GM19099 (cell line): ENCODE data around the gene TEX35.

Source experiments
- POLR2A ChIP-seq: IDR thresholded peaks from 3 replicates; pipeline ENCODE4 v1.6.1; 2011; ENCODE audit warnings: low read depth; ENCODE audit not compliant: insufficient read length; ENCODE audit errors: extremely low read depth

TEX35 gene

DNA sequence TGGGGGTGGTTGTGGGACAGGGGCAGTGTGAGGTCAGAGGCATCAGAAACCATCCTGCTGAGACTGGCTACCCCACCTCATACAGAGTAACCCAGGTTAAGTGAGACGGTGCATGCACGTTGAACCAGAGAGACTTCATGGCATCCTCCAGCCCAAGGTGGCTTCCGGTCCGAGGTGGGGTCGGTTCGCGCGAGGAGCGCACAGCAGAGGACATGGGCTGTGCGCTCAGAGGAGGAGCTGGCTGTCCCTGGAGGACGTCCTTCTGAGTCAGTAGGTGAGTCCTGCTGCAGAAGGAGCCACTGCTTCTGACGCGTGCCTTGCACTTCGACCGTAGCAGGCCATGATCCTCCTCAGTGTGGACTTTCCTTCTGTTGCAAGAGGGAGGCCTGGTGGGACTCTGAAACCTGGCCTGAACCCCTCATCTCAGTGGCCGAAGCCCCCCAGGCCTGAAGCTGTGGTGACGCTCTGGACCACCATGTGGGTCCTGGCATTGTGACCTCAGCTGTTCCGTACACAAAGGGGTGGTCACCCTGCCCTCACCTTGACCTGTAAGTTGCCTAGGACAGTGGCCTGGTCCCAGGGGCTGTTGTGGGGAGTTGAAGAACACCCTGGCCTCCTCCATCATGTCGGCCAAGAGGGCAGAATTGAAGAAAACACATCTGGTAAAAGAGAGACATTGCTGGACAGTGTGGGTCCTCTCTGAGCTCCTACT is at the start of gene TEX35:
Gene TEX35, plus strand, starts transcription at position 544 of the 712 bp plus-strand sequence. Its CDS starts 80 bp downstream, at position 624.
- TF ChIP-seq POLR2A, result no peak

DNA sequence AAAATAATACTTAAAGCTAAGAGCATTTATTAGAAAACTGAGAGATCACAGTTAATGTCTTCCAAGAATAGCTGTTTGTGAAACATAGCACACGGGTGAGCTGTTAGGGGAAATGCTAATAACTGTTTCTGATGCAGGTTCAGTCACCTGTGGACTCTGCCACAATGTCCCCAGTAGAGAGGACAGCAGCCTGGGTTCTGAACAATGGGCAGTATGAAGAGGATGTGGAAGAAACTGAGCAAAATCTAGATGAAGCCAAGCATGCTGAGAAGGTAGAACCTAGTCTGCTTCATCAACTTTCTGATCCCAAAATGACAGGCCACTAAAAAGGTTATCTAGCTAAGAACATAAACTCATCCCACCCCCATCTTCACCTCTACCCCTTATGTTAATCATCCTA is 48.8 kb upstream of the TEX35 start:
- TF ChIP-seq POLR2A, result no peak

DNA sequence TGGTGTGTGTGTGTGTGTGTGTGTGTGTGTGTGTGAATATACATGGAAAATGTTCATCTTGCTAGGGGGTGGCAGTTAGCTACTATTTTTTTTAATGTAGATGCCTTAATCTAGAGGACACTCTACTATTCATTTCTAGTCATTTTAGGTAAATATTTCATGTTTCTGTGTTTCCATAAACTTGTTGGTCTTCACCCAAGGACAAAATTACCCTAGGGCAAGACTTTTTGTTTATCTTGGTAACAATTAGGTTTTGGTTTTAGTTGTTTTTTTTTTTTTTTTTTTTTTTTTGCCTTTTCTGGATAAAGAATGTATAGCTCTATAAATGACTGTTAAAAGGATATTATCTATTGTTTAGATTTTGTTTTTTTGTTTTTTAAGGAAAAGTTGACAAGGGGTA is 48.3 kb upstream of the TEX35 start:
- TF ChIP-seq POLR2A, result no peak

DNA sequence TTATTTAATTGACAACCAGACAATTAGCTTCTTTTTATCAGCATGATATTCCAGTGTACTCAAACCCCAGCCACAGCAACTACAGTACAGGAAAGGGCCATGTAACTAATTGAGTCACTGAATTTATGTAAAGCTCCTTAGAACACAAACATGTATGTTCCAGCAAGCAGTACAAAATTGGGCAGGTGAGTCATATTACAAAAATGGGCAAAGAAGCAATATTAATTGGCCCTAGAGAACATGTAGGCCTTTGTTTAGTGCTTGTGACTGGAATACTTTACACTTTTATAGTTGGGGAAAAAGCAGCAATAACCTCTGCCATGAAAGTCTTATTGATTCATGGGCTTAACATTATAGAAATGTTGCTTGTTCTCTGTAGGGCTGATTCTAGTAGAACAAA is 47.9 kb upstream of the TEX35 start:
- no peak for TF ChIP-seq POLR2A

DNA sequence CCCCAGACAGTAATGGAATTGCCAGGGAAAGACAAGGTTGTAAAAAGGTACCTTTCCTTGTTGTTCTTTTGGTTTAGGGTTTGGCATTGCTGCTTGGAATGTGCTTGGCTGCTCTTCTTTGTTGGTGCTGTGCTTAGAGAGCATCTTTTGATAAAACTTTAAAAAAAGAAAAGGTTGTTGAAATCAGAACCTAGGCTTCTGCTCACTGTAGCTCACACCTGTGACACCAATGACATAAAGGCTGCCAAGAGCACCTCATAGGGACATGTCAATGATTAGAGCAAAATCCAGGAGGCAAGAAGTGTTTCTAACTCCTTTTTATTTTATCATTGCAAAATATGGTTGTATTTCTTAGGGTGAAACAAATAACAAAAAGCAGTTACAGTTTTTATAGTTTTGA is 45.1 kb upstream of the TEX35 start:
- no peak for TF ChIP-seq POLR2A

DNA sequence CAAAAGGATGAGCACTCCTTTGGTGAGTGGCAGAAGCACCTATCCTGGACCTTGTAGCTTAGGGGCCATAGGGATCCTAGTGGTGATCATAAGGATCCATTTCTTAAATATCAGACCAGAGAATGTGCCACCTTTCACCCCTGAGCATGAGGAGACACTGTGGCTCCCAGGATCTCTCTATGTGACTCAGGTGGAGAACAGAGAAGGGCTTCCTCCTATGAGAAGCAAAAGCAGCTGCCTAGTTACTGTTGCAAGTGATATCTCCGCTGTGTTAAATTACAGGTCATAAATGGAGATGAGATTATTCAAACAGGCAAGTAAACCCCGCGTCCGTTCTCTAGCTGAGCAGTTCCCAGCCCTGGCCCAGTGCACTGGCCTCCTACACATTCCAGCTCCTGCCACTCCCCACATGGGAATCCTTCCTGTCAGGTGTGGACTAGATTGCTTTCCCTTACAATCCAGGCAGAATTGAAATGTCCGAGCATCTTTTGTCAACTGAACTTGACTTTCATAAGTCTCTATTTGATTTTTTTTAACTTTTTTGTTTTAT is 42.4 kb upstream of the TEX35 start:
- TF ChIP-seq POLR2A, result no peak

DNA sequence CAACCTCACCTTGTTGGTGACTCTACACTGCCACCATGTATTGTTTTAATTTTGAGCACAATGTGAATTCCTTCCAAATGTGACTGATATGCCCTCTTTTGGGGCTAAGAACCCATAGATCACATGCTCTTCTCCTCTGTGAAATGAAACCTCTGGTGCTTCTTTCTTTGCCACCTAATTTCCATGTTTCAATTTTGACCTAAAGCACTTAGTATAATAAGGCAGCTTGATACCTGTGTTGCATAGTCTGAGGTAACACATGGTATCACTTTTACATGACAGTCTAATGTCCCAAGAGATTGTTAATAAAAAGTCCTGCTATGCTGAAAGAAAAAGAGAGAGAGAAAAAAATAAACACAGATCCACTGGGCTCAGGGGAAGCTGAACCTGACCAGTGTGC is 40.4 kb upstream of the TEX35 start:
- no peak for TF ChIP-seq POLR2A

DNA sequence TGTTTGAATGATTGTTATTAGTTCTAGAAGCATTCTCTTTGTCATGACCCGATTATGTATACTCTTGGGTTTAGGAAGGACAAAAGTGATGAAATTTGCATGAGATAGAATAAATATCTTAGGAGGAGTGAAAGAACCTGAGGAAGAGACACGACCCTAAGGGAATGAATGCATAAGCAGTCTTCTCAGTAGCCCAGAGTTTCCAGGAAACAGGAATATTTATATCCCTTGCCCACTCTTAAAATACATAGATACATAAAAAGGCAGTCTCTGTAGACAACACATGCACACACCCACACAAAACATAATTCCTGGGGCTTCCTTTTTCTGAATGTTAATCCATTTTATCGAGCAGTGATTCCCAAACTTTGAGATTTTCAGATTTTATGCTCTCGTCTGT is 35.5 kb upstream of the TEX35 start:
- TF ChIP-seq POLR2A, result no peak

DNA sequence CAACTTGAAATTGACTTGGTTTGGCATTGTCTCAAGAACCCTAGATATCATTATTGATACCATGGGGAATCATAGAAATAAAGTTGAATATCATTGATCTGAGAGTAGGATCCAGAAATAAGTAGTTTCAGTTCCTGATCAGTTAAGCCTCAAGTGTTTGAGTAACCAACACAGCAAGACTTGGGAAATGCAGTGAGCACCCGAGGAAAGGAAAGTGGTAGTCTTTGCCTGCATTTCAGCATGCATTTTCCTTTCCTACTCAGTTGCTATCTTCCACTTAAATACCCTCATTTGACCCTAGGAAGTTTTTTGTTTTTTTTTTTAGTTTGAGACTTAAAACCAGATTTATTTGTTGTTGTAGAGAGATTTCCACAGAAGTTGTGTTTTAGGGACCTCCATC is 35.1 kb upstream of the TEX35 start:
- TF ChIP-seq POLR2A, result no peak

DNA sequence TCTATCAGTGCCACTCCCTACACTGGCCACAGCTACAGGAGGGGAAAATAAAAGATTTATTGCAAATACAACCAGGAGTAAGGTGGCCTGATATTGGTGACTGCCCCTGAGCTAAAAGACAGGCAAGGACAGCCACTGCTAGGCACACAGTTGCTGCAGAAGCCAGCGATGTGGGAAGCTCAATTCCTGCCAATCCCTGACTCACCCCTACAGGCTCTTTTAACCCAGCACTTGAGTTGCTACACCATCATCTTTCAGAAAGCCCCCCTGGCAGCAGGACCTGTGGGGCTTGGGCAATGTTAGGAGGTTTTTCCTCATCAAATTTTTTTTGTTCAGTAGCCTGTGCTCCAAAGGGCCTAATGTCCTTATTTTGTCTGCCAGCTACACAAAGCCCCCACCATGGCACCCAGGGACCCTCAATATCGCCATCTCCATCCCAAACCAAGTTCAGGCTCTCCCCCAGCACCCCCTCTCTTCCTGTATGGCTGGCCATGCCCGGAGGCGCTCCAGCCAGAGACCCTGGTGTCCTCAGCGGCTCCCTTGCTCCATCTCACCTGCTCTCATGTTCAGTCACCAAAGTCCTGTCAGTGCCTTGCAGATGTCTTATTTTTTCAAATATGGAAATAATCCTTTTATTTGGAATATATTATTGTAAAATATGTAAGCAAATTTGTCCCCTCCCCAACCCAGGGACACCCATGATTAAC is 29.5 kb upstream of the TEX35 start:
- no peak for TF ChIP-seq POLR2A

DNA sequence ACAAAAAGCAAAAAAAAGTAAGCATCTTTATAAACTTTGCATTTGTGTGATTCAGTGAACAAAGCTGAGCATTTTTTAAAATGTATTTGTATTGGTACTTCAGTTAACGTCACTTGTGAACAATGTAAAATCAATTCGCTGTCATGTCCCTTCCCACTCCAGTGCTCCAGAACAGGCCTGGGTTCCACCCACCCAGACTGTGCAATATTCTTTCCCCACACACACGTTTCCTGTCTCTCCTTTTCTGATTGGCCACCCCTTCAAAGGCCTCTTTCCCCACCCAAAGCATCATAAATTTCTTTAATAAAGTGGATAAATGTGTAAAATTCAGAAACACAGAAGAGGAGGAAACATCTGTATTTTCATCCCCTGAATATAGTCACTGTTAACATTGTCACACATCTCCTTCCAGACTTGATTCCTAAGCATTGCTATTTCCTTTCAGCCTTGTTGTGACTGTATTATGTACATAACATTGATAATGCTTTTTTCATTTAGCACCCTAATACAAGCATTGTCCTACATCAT is 28.1 kb upstream of the TEX35 start:
- TF ChIP-seq POLR2A, result no peak

DNA sequence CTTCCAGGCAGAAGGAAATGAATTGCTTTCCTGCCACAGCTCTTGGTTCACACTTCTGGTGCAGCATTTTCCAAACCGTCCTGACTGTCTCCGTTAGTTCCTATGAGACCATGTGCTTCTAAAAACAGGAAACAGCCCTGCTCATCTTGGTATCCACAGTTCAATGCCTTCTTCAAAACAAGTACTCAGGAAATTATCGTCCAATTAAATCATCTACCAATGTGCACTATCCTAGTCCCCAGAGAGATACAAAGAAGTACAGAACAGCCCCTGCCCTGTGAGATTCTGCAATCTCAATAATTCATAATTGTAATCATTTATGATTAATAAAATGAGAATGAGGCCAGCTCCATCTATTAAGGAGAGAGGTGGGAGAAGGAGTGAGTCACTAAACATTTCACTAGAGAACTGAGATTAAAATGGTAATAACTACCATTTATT is 27.3 kb upstream of the TEX35 start:
- TF ChIP-seq POLR2A, result no peak

DNA sequence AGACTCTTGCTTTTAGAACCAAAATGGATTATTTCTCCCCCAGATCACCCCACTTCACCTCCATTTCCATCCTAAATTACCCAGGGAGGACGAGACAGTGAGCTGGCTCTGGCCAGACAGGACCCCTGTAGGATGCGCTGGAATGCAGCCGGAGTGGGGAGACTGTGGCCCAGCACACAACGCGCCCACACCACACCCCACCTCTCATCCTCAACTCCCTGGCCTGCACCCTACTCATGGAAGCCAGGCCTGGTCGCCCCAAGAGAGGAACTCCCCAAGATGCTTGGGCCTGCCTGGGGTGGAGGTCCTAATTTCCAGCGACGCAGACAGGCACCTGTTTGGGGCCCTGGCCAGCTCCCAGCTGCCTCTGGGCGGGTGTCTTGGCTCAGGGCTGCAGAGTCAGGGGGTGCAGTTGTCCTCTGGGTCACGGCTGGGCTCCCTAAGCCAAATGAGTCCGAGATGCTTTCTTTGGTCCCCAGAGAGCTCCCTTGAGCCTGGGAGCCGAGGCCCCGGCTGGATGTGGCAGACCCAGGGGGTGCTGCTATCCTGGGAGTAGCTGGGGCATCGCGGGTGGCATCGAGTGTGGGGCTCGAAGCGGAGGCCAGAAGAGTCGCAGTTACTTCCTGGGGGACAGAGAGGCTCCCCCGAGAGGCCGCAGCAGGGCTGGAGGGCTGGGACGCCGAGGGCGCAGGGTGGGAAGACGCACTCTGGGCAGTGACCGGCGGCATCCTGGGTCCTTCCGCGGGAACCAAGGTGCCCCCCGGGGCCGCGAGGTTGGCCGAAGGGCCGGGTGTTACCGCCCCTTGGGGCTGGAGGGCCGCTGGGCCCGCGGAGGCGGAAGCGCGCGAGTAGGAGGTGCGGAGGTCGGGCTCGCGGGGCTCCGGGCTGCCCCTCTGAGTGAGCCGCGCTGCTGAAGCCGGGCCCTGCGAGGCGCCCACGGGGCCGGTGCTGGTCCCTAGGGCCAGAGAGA is 26.5 kb upstream of the TEX35 start:
- TF ChIP-seq POLR2A, result no peak

DNA sequence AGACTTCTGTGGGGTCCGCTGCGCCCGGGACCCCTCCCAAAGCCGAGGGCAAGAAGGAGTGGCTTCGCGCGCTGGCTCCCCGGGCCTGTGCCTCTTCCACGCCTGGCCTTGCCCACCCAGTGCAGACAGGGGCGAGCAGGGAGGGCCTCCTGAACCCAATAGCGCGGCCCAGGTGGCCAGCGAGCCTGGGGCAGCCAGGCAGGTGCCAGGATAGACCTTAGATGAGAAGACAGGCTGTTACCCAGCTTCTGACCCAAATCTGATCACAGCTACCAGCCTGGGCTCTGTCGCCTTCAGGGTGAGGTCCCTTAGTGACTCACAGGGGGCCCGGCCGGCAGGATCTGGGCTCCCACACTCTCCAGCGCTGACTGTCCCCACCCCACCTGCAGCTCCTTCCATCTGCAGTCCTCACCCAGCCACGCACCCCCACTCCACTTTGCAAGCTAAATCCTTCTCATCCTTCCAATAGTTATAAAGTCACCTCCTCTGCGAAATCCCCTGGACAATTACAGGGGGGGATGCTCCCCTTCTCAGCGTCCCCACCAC is 25.8 kb upstream of the TEX35 start:
- no peak for TF ChIP-seq POLR2A
